NCI-H1105 treated with DMSO at 0.1 percent for 48 hours (cell line): ENCODE results near the gene CCDC60.

Experiments
- DNase-seq: peaks from one replicate; lab custom pipeline; 2025; lab: John Stamatoyannopoulos, UW

Gene CCDC60, protein sequence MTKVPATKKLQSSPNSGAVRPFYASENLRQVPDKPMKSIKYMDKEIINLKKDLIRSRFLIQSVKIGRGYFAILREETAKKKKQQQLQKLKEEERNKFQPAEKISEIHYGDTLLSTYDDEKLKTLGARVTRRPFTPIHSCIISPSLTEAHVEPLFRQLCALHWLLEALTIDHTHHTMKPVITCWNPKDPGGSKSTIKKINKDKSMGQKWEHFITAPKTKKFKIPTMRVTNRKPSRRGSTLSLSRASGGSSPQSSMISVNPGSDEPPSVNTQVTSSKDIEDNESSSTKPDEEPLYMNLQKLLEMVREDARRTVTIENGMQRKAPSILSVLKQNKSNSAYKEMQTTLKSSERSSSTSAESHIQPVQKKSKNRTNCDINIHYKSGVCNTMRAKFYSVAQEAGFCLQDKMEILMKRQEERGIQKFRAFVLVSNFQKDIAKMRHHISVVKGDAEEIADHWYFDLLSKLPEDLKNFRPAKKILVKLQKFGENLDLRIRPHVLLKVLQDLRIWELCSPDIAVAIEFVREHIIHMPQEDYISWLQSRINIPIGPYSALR

DNA sequence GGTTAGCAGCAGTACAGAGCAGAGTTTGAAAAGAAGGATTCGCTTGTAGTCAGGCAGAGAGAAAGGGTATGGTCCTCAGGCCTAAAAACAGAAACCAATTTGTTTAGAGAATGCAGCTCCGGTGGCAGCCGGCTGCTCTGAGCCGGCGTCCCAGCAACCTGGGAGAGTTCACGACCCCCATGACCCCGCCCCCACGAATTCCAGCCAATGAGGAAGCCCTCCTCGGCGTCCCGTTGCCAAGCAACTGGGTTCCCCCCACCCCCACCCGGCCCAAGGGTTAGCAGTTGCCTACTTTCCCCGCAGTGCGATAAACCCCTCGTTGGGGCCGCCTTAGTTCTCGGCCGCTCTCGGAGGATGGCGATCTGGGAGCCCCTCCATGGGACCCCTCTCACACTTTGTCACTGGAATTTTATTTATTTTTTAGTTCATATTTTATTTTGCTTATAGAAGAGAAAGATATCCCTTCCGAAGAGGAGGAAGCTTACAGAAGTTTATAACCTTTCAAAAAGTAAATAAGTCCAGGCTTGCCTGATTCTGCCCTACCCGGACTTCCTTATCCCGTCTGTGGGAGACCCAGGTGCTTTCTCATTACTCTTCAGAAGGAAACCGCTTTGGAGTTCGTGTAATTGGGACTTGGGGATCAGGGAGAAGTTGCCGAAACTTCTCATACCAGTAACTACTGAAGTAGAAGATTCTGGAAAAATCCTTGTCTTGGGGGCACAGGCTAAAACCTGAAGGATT, at the start of gene CCDC60:
Gene CCDC60 (plus strand): TSS at position 300 of the 741 bp plus-strand sequence. CDS start 448 bp downstream, outside the sequence.
- DNase-seq, result no peak

DNA sequence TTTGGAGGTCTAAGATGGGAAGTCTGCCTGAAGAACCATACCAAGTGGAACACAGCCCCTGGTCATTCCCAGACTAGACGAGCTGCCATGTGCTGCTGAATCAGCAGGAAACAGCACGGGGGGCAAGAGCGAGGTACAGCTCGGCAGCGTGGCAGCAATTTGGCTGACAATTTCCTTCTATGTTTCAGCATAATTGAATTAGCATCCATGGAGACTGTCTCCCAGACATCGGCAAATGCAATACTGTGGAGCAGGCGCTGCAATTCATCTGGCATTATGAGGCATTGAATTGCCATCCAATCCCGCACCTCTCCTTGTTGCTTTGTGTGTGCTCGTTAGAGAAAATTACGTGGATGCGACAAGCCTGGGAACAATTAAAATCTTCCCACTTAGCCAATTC, 46.0 kb upstream of the CCDC60 start:
- peak; percentile 85 for DNase-seq

DNA sequence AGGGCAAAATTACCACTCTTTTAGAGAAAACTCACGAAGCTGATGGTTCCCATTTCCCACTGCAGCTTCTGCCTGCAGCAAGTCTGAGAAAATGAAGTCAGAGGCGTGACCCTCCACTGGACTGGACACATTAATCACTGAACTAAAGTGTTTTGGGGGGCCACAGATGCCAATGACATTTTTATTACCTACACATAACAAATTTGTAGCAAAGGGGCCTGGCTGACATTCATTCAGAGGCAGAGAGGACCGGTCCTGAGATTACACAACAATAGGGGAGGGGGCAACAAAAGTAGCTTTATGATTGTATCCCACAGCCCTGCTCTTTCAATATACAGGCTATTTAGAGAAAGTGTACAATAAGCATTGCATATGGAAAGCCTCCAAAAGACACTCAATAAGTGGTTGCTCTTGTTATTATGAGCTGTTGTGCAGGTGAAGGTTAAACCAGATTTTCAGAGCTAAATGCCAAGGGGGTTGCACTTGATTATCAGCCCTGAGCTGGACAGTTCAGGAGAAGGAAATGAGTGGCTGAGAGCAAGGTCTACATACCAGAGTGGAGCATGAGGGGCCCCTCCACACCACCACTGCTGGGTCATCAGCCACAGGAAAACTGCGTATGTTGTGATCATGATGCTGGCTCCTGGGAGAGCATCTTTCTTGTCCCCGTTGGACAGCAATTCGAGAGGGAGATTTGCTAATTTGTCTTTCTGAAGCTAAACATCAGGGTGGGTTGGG, 41.5 kb upstream of the CCDC60 start:
- peak; percentile 18 for DNase-seq

DNA sequence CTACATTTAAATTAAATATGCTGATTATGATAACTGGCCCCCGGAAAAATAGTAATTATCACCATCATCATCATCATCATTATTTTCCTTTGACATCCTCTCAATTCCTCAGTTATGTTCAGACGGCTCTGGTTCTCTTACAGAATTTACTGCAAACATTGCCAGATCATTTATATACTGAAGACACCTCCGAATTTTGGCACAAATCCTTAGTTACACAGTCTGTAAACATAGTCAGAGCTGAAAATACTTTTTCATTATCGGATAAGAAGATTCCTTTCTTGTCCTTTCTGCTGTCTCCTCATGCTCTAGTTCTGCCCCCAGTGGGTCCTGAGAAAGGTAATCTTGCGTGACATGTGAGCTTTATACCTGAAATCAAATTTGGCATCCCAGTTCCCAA, 40.3 kb upstream of the CCDC60 start:
- DNase-seq, result no peak

DNA sequence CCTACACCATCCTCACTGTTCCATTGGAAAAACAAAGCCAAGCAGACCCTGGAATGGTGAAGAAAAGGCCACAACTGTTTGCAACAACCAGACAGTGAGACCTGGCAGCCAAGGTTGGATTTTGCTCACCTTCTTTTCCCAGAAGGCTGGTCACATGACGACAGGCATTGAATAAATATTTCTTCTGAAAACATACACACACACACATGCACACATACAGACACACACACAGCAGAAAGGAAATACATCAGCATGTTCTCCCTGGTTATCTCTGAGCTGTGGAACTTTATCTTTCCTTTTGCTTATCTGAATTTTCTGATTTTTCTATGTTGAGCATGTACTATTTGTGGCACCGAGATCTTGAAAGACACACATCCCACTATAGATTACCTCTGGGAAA, 38.0 kb upstream of the CCDC60 start:
- no peak for DNase-seq

DNA sequence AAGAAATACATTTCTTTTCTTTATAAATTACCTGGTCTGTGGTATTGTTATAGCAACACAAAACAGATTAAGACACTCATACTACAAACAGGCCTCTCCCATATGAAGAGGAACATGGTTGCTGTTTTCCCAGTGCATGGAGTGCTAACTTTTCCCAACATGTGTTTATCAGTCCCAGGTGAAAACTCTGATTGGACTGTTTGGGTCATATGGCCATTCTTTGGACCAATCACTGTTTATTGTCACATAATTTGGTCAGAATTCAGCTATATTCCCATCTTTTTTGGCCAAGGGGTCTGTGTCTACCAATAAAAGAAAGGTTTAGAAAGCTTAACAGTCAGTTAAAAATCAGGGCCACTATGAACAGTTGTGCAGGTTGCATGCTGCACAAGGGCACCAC, 35.4 kb upstream of the CCDC60 start:
- DNase-seq, result no peak

DNA sequence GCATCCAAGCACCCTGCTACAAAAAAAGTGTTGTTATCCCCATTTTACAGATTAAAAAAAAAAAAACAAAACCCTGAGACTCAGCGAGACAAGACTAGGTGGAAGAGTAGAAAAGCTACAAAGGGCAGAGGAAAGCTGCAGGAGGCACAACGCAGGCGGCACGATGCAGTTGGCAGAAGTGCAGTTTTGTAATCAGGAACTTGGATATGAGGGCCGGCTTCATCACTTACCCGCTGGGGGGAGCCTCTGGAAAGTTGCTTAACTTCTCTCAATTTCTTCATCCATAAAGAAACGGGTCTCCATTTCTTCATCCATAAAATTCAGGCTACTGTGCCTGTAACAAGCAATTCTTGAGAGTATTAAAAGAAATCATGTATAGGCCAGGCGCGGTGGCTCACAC, 33.1 kb upstream of the CCDC60 start:
- DNase-seq, result no peak

DNA sequence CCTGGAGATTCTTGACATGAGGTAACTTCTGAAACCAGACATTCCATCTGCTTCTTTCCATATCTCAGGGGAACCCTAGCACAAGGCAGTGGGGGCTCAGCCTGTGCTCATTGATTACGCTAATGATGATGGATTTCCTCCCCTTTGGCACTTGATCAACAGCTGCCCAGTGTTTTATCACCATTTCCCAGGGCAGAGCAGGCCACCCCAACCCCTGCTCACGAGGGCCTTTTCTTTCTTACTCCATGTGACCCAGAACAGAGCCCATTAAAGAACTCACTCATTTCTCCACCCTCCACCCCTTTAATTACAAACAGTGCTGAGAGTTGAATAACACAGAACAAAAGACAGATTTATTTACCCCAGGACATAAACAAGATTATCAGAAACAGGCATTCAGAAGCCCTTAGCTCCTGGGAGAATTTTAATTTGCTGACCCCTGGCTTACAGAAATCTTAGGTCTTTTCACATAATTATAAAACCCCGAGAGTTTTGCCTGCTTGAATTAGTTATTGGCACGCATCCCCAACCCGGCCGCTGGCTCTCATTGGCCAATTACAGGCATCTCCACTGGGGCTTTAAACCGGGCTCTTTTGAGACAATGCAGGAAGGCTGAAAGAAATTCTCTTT, 32.0 kb upstream of the CCDC60 start:
- DNase-seq, result peak; percentile 14

DNA sequence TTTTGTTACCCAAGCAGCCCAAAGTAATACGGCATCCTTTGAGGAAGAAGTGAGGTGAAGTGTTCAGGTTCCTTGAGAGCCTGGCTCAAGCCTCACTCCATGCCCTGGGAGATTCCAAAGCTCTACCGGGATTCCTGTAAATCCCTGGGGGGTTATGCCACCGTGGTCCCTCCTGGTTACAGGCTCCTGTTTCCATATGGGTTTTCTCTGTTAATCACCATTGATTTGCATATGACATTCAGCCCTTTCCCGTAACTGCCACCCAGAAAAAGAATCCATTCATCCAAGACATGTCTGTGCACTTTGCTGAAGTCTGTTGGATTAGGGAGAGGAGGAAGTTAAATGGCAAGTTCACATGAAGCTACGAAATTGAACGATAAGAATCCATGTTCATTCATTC, 27.9 kb upstream of the CCDC60 start:
- DNase-seq, result no peak

DNA sequence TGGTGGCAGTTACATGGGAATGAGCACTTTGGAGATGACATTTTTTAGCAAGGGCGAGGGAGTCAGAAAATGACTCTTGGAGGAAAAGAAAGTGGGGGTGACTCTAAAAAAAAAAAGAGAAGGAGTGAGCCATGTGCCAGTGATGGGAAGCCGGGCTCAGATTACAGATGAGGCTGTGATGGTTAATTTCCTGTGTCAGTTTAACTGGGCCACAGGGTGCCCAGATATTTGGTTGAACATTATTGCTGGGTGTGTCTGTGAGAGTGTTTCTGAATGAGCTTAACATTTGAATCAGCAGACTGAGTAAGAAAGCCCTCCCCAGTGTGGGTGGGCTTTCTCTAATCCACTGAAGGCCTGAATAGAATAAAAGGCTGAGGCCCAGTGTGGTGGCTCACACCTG, 26.8 kb upstream of the CCDC60 start:
- no peak for DNase-seq

DNA sequence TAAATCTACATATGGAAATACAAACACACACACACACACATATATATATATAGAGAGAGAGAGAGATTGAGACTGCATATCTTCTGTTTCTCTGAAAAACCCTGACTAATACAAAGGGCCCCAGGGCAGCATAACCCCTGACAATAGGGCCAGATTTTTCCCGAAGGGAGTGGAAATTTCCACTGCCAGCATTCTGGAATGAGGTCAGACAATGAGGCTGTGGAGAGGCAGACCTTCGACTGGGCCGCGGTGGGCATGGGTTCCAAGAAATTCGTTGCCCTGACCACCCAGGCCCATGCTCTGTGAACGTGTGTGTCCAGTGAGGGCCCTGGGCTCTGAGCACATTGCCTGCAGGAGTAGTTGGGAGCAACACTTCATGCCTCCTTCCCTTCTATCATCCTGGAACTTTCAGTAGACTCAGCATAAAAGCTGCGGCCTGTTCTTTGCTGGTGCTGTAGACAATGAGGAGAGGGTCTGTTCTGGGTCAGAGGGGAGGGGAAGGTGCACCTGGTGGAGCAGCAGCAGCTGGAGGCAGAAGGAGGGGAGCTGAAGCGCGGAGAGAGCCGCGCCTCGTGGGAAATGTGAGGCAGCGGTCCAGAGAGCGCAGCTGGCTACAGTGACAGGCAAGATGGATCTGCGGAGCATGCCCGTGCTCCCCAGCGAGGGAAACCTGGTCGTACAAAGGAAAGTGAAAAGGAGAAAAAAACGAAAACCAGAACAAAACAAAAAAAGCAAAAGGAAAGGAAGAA, 25.6 kb upstream of the CCDC60 start:
- peak; percentile 5 for DNase-seq

DNA sequence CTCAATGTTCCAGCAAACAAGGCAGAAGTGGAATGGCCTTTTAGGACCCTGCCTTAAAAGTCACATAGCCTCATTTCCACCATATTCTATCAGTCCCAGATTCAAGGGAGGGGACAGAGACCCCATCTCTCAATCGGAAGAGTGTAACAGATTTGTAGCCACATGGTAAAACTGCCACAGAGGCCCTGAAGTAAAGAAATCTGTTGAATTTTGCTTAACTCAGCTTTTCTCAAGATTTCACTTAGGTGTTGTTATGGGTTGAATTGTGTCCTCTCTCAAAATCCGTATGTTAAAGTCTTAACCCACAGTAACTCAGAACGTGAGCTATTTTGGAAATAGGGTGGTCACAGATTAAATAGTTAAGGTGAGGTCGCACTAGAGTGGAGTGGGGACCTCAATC, 22.7 kb upstream of the CCDC60 start:
- DNase-seq, result no peak

DNA sequence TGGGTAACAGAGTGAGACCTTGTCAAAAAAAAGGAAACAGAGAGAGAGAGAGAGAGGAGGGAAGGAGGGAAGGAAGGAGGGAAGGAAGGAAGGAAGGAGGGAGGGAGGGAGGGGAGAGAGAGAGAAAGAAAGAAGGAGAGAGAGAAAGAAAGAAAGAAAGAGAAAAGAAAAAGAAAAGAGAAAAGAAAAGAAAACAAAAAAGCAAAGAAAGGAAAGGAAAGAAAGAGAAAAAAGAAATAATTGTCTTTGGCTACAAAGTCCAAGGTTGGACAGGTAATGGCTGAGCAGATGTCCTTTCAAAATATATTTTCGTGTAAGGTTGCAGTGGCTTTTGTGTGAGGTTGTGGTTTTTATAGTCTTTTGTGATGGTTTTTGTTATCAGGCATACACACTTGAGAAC, 21.6 kb upstream of the CCDC60 start:
- no peak for DNase-seq

DNA sequence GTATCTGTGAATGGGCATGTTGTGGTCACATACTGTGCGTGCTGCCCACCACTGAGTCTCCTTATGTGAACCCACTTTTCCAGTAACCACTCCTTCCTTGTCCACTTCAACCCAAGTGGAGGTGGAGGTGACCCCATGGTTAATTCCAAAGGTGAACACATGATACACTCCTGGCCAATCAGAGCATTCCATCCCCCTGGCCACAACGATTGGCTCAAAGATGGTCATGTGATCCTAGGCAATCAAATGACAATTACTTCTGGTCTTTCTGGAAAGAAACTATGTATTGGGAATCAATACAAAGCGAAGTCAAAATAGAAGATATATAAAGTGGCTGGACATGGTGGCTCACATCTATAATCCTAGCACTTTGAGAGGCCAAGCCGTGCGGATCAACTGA, 20.2 kb upstream of the CCDC60 start:
- no peak for DNase-seq

DNA sequence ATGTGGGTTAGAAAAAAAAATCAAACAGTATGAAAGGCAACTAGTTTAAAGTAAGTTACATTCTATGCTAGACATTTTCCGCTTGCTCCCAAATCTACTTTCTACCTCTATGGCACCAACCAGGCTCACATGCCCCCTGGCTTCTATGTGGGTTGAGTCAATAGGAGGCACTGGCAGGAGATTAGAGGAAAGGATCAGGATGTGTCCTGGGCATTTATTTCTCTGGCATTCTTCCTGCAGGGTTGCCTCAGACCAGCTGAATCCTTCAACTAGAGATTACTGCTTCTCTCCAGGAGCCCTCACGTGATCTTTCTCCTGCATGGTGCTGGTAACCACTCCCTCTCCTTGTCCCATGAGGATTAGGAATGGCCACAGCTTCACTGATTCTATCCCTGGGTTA, 14.9 kb upstream of the CCDC60 start:
- DNase-seq, result no peak

DNA sequence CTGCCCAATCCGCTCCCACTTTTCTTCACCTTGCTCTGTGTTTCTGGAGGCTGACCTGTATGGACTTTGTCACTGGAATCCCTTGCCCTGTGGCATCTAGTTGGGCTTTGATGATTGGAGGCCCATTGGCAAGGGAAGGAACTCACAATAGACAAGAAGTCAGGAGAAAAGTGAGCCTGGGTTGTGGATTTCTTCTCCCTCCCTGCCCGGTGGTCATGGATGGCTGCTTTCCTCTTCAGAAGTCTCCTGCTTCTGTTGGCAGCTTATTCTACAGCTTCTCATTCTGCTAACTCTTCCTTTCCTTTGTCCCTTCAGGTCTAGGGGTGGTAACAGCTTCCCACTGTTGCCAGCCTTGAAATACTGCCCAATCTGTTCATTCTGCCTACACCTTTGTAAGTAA, 13.9 kb upstream of the CCDC60 start:
- no peak for DNase-seq

DNA sequence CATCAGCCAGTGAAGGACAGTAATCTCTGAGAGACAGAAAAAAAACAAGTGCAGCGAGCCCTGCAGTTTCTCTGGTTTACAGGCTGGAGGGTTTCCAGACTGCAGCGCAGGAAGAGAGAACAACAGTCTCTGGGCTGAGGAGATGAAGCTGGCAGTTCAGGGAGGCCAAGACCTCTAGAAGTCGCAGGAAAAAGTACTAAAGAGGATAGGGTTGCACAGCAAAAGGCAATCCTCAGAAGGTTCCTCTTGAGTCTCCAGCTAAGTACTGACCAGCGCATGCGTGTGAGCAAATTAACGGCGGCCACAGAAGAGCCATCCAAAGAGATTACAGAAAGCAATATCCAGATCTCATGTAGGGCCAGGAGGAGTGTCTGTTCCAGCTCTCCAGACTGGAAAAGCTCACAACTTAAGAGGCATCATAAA, 12.2 kb upstream of the CCDC60 start:
- no peak for DNase-seq

DNA sequence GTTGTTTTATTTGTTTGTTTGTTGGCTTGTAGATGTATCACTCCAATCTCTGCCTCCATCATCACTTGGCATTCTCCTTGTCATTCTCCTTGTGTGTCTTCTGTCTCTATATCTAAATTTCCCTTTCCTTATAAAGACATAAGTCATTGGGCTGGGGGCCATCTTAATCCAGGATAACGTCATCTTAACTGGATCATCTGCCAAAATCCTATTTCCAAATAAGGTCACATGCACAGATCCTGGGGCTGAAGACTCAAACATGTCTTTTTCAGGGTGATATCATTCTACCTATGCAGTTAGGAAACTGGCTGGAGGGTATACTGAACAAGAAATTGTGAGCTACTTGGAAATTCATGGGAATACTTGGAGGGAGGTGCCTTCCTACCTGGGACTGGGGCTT, 8.7 kb upstream of the CCDC60 start:
- no peak for DNase-seq

DNA sequence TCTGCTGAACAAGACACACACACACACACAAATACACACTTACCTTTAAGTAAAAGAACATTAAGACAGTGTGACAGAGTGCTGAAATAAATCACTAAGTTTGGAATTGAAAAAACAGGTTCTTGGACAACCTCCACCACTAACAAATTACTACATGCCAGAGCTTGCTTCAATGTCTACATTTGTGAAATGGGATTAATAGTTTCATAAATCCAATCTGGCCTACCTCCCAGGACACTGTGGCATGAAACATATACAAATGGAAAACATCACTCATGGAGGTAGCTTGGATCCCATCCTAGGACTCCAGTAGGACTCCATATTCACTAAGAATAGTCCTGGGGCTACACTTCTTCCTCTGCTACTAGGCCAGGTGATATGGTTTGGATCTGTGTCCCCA, 8.2 kb upstream of the CCDC60 start:
- no peak for DNase-seq

DNA sequence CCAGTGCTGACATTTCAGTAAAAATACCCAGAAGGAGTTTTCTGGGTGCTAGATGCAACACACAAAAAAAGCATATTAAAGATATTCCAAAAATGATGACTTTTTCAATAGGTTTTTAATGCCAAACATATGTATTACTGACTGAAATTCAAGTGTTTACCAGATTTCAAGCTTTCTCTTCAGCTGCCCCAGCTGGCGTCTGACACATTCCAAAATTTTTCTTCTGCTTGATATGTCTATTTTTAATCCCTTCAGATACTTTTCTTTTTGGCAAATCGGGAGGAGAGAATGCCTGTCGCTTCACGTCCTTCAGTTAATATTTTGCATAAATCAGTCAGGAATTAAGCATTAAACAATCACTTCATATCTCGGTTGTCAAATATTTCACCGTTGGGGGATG, 7.1 kb upstream of the CCDC60 start:
- DNase-seq, result no peak

DNA sequence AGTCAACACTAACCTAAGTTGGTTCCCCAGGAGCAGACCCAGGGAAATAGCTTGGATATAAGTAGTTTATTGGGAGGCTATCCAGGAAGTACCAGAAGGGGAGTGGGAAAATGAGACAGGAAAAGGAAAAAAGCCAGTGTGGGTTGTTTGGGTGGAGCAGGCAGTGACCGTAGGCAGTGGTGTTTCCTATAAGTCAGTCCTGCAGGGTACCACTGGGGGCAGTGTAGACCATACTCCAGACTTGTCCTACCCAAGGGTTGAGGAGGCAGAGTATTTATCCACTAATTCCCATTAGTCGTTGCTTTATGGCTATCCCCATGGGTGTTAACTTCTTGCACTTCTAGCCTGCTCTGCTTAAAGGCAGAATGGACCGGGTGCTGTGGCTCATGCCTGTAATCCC, 6.4 kb upstream of the CCDC60 start:
- peak; percentile 7 for DNase-seq
